Pancreas (tissue), 10 donors: Measurements from ENCODE around the gene TFRC. TPM values are rescaled to one million over a fixed set of nuclear protein-coding genes. Genes with fewer than 3 reads are reported as not detected.
"Not testable (repeated sequence)": the region's sequence is repeated elsewhere in the genome, so short reads cannot be mapped to it uniquely, and the experiment has no call there.

Experiments used
- ATAC-seq, 4 donors: fragments of 200-7000 bp; cut with Tn5 transposase; one replicate each; pipeline versions ENCODE4 v1.8.0 to v1.9.1; 2020; ENCODE audit warnings: mild to moderate bottlenecking in 4 of 4, moderate library complexity in 4 of 4
- DNase-seq, 6 donors: peaks; one replicate each; pipeline ENCODE4 v3.0.0-alpha.2; 2020
- FAIRE-seq: peaks from 2 replicates; lab custom pipeline; 2012; peaks lifted over from hg19 to GRCh38; lab: Jason Lieb, UNC
- H3K27ac ChIP-seq, 4 donors: fragments of 200-600 bp; sonication (generic); 1 replicate in 3 of 4; 2 replicates in 1 of 4; pipeline versions ENCODE4 v1.5.0 to v1.8.0; 2020
- H3K27me3 ChIP-seq, 4 donors: fragments of 200-600 bp; one replicate each; pipeline ENCODE4 v1.8.0; 2021
- H3K36me3 ChIP-seq, 3 donors: fragments of 200-600 bp; sonication (generic) in 1 of 3; one replicate each; pipeline versions ENCODE4 v1.5.0 to v1.8.0; 2020 to 2021
- H3K4me1 ChIP-seq, 3 donors: fragments of 200-600 bp; one replicate each; pipeline ENCODE4 v1.8.0; 2021
- H3K4me3 ChIP-seq, 4 donors: fragments of 200-600 bp; sonication (generic) in 2 of 4; one replicate each; pipeline versions ENCODE4 v1.5.0 to v1.8.0; 2020 to 2021
- H3K9me3 ChIP-seq, 4 donors: fragments of 200-600 bp; one replicate each; pipeline ENCODE4 v1.8.0; 2021
- CTCF ChIP-seq, 4 donors: fragments of 200-600 bp; sonication (generic) in 3 of 4; IDR thresholded peaks; one replicate each; pipeline versions ENCODE4 v1.5.0 to v1.8.0; 2021; ENCODE audit warnings: antibody characterized with exemption in 4 of 4
- WGBS, 2 donors: extraction: QIAGEN DNeasy Blood & Tissue Kit; methylation state at CpG; one replicate each; pipeline ENCODE4 v1.1.7; 2013; 5-methylcytosine and 5-hydroxymethylcytosine counted together
- intact Hi-C, 3 donors: fragments of 100-400 bp; cut with DNase I; formaldehyde crosslinking; loops; one replicate each; pipeline versions ENCODE4 v1.11.1 to v1.14.2; 2022
- polyA plus RNA-seq, 2 donors: library from polyadenylated mRNA; stranded (reverse); fragments of 200-250 nt; gene quantifications; one replicate each; pipeline ENCODE4 v1.2.3, GENCODE V29; 2013
- total RNA-seq, 6 donors: library from RNA; stranded (reverse); fragmentation: NEBNext Ultra II Directional in 4 of 6; extraction: Animal tissue kit (Norgen Biotek cat#: 25700) in 4 of 6; gene quantifications; one replicate each; pipeline versions ENCODE4 v1.2.1 to v1.2.4, GENCODE V29; 2021 to 2023
- donor health status: healthy with polysubstance abuse.
- donor health status: DM: no; HTN: no; CAD: no; lungs with moderate emphysema.
- donor health status: DM: no; HTN: no; CAD: no.
- donor health status: control.
- donor health status: control.
- donor health status: Bipolar disorder and iron deficiency.
- donor health status: DM: yes; HTN: yes; CAD: no.
- donor health status: DM: no; HTN: no; CAD: no.
- donor health status: DM: no; HTN: no; CAD: no.
- donor health status: DM: yes; HTN: yes; CAD: no.

Gene TFRC
- total and polyA plus RNA-seq, 8 donors, result 7.8 to 45.6 (median 27.7) TPM

GRCh38 chr3:196063456-196063855 is 18.4 kb downstream of the TFRC start:
- WGBS, 2 donors, result 86 to 87% methylated on average over 6 of the region's 6 CpGs
- H3K4me3 ChIP-seq, result no peak overlapping the region
- intact Hi-C loops, result no loop called here
- no peak overlapping the region for H3K27ac ChIP-seq
- no peaks in the 10 kb centered on the region for H3K9me3 ChIP-seq
- H3K4me1 ChIP-seq, result no peaks in the 10 kb centered on the region
- DNase-seq (no peak), FAIRE-seq (no peak), ATAC-seq (no peak)
- no peaks in the 10 kb centered on the region for H3K27me3 ChIP-seq
- H3K36me3 ChIP-seq, result peaks cover 6 to 72% (median 70%) of the 10 kb centered on the region in 3 donors
- no peak for TF ChIP-seq CTCF (IDR thresholded peaks at IDR 0.05)

GRCh38 chr3:196063049-196063448 is 18.8 kb downstream of the TFRC start:
- ATAC-seq, result no peak
- DNase-seq, result no peak
- FAIRE-seq, result no peak
- Histone ChIP-seq H3K4me3 (no peak overlapping the region), H3K36me3 (peaks cover 6 to 73% (median 71%) of the 10 kb centered on the region in 3 donors), H3K27me3 (no peaks in the 10 kb centered on the region), H3K9me3 (no peaks in the 10 kb centered on the region), H3K4me1 (no peaks in the 10 kb centered on the region), H3K27ac (no peak overlapping the region)
- intact Hi-C loops, result no loop called here
- no peak for TF ChIP-seq CTCF (IDR thresholded peaks at IDR 0.05)

GRCh38 chr3:196060834-196061233 is 21.1 kb downstream of the TFRC start:
- WGBS, 2 donors, result 96 to 99% methylated on average over 1 of the region's 1 CpG
- H3K4me1 ChIP-seq, result no peaks in the 10 kb centered on the region
- no peak for FAIRE-seq

GRCh38 chr3:196057760-196058331 is 24.0 kb downstream of the TFRC start:
- no peak for TF ChIP-seq CTCF (IDR thresholded peaks at IDR 0.05)

More at GRCh38 chr3:196060834-196061233, 21.1 kb downstream of the TFRC start:
- no peaks in the 10 kb centered on the region for H3K27me3 ChIP-seq
- TF ChIP-seq CTCF (IDR thresholded peaks at IDR 0.05), result no peak
- H3K9me3 ChIP-seq, result no peaks in the 10 kb centered on the region
- intact Hi-C loops, result no loop called here
- H3K36me3 ChIP-seq, result peaks cover 0 to 73% (median 73%) of the 10 kb centered on the region in 3 donors
- DNase-seq (no peak), ATAC-seq (no peak)
- H3K4me3 ChIP-seq, result no peak overlapping the region
- no peak overlapping the region for H3K27ac ChIP-seq

GRCh38 chr3:196056371-196056770 is 25.5 kb downstream of the TFRC start:
- intact Hi-C loops, H3K9me3 ChIP-seq, H3K4me3 ChIP-seq, ATAC-seq, DNase-seq, H3K4me1 ChIP-seq, FAIRE-seq, H3K27ac ChIP-seq, H3K27me3 ChIP-seq: not testable (repeated sequence)
- 91 to 96% methylated on average over 6 of the region's 6 CpGs for WGBS, 2 donors
- peaks cover 8 to 94% (median 70%) of the 10 kb centered on the region in 3 donors for H3K36me3 ChIP-seq

More at GRCh38 chr3:196057760-196058331, 24.0 kb downstream of the TFRC start:
- DNase-seq (no peak), ATAC-seq (no peak), FAIRE-seq (no peak)
- intact Hi-C loops, result no loop called here
- Histone ChIP-seq H3K27ac (no peak overlapping the region), H3K36me3 (peaks cover 8 to 80% (median 70%) of the 10 kb centered on the region in 3 donors), H3K9me3 (no peaks in the 10 kb centered on the region), H3K4me1 (no peaks in the 10 kb centered on the region), H3K27me3 (no peaks in the 10 kb centered on the region), H3K4me3 (no peak overlapping the region)
- WGBS, 2 donors, result 71 to 78% methylated on average over 3 of the region's 3 CpGs
